ENCODE measurements around the gene SPACA7.
A peak's percentile ranks its signal among the peaks of the same experiment; 100 is the strongest.

SPACA7 gene

GRCh38 chr13:112450904-112451240 is 74.7 kb downstream of the SPACA7 start:
- peak; percentile 11 for DNase-seq (ENCODE audit: low read depth)
- TF ChIP-seq CTCF (IDR thresholded peaks at IDR 0.05; ENCODE audit: control insufficient read depth, extremely low read depth, insufficient read depth) = no peak
- no peak overlapping the region for H3K4me3 ChIP-seq (ENCODE audit: low read depth, low read length)

- TF ChIP-seq CTCF (IDR thresholded peaks at IDR 0.05; ENCODE audit: control insufficient read depth, extremely low read depth, insufficient read depth) = no peak
- no peak overlapping the region for H3K4me3 ChIP-seq (ENCODE audit: low read depth, low read length)
- no peak for DNase-seq (ENCODE audit: low read depth)
Measured at GRCh38 chr13:112451512-112452379, 75.6 kb downstream of the SPACA7 start.

DNA sequence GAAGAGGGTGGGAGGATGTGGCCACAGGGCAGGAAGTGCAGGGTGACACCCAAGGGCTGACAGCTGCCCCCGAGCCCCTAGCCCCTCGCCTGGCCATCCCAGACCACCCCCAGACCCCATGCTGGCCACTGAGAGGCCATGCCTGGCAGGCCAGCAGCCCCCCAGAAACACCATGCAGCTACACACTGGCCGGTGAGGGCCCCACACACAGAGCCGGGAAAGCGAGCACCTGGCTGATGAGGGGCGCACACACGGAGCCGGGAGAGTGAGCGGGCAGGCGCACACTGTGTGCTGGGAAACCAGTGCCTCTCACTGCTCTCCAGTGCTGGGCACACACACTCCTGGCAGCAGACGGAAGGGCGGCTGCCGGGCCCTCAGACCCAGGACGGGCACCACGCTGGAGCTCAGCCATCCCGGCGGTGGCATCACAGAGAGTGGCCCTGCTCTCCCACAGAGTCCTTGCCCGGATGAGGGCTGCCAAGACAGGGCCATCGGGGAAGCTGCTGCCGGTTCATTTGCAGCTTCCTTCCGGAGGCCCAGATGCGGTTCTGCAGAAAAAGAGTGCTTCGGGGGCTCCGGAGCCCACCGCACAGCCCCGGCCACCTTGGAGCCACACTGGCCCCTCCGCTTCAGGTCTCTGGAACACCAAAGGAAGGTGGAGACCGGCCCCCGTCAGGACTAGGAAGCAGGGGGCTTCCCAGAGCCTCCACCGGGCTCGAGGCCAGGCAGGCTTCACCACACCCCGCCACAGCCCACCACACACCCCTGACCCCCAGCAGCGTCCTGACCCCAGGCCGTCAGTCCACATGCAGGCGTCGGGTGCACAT is 76.4 kb downstream of the SPACA7 start:
- H3K4me3 ChIP-seq (ENCODE audit: low read depth, low read length) = no peak overlapping the region
- DNase-seq (ENCODE audit: low read depth) = no peak
- TF ChIP-seq CTCF (IDR thresholded peaks at IDR 0.05; ENCODE audit: control insufficient read depth, extremely low read depth, insufficient read depth) = no peak

GRCh38 chr13:112453207-112453829 is 77.2 kb downstream of the SPACA7 start:
- no peak overlapping the region for H3K4me3 ChIP-seq (ENCODE audit: low read depth, low read length)
- DNase-seq (ENCODE audit: low read depth) = no peak
- TF ChIP-seq CTCF (IDR thresholded peaks at IDR 0.05; ENCODE audit: control insufficient read depth, extremely low read depth, insufficient read depth) = no peak

- no peak for DNase-seq (ENCODE audit: low read depth)
- TF ChIP-seq CTCF (IDR thresholded peaks at IDR 0.05; ENCODE audit: control insufficient read depth, extremely low read depth, insufficient read depth) = no peak
- H3K4me3 ChIP-seq (ENCODE audit: low read depth, low read length) = no peak overlapping the region
Measured at GRCh38 chr13:112453874-112454647, 77.9 kb downstream of the SPACA7 start.

DNA sequence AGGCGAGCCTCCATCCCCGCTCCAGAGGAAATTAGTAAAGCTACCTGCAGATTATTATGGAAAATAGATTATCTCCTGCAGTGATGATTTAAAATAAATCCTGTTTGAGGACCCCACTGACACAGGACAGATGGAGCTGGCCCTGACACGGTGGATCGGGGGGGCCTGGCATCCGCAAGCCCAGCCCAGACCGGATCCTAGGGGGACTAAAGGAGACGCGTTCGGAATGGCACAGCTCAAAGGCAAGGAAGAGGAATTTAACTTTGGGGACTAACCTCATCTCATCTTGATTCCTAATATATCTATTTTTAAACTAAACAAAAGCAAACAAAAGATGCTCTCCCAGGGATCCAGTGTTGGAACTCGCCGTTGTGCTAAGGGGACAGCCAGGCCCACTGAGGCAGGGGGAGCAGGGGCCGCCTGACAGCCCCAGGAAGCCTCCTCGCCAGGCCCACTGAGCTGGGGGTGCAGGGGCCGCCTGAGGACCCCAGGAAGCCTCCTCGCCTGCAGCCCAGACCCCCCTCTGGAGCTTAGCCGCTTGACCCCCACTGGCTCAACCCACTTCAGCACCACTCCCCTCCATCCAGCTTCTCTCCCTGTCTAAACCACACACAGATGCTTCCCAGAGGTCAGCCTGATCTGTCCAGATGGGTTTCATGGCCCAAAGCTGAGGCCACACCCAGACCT is 78.6 kb downstream of the SPACA7 start:
- DNase-seq (ENCODE audit: low read depth) = no peak
- H3K4me3 ChIP-seq (ENCODE audit: low read depth, low read length) = no peak overlapping the region
- TF ChIP-seq CTCF (IDR thresholded peaks at IDR 0.05; ENCODE audit: control insufficient read depth, extremely low read depth, insufficient read depth) = no peak

All from LNCaP clone FGC (cell line).